Spinal cord (tissue), 10 donors: ENCODE data around the gene CBFA2T3. TPM values are rescaled to one million over a fixed set of nuclear protein-coding genes. Genes with fewer than 3 reads are reported as not detected.
A peak's percentile ranks its signal among the peaks of the same experiment; 100 is the strongest.

Experiments
- DNase-seq, 6 donors: peaks; one replicate each; pipeline versions ENCODE4 v3.0.0 to v3.0.0-alpha.2; 2013 to 2015; ENCODE audit warnings: low spot score in 6 of 6, low read depth in 4 of 6
- H3K27ac ChIP-seq: one replicate; pipeline ENCODE4 v1.5.1; 2013; ENCODE audit warnings: low read depth, low read length, control low read depth
- H3K27me3 ChIP-seq: one replicate; pipeline ENCODE4 v1.6.1; 2013; ENCODE audit warnings: low read length; ENCODE audit not compliant: control insufficient read depth, insufficient read depth
- H3K36me3 ChIP-seq: one replicate; pipeline ENCODE4 v1.6.1; 2013; ENCODE audit warnings: low read length; ENCODE audit not compliant: control insufficient read depth, insufficient read depth
- H3K4me1 ChIP-seq: one replicate; pipeline ENCODE4 v1.6.1; 2013; ENCODE audit warnings: low read length; ENCODE audit not compliant: control insufficient read depth, insufficient read depth
- H3K4me3 ChIP-seq: one replicate; pipeline ENCODE4 v1.5.1; 2013; ENCODE audit warnings: low read depth, low read length, control low read depth
- H3K9me3 ChIP-seq: one replicate; pipeline ENCODE4 v1.6.1; 2013; ENCODE audit warnings: low read length; ENCODE audit not compliant: control insufficient read depth, insufficient read depth
- WGBS: methylation state at CpG from one replicate; pipeline ENCODE4 v1.1.5; 2013; ENCODE audit warnings: missing lambda C conversion rate; ENCODE audit not compliant: insufficient coverage; 5-methylcytosine and 5-hydroxymethylcytosine counted together
- polyA plus RNA-seq, 2 donors: library from polyadenylated mRNA; unstranded; fragments of 120-200 nt; gene quantifications; one replicate each; pipeline ENCODE4 v1.2.1, GENCODE V29; 2013; ENCODE audit not compliant: insufficient read length in 2 of 2
- total RNA-seq, 2 donors: library from RNA; depleted of rRNA in 1 of 2; stranded (reverse); fragments of 120-200 nt in 1 of 2; fragments of >200 nt in 1 of 2; gene quantifications; one replicate each; pipeline versions ENCODE4 v1.2.3 to v1.2.4, GENCODE V29; 2013 to 2014
- donor health status: healthy.

The CBFA2T3 gene
- total and polyA plus RNA-seq, 4 donors, result 1.2 to 19.5 (median 11.0) TPM

GRCh38 chr16:88833086-88833485, 143.9 kb downstream of the CBFA2T3 start:
- Histone ChIP-seq H3K4me1 (peaks cover 14% of the 10 kb centered on the region), H3K27me3 (no peaks in the 10 kb centered on the region), H3K27ac (no peak overlapping the region), H3K4me3 (no peak overlapping the region), H3K36me3 (peaks cover 86% of the 10 kb centered on the region), H3K9me3 (no peaks in the 10 kb centered on the region)
- WGBS, result 91% methylated on average over 12 of the region's 13 CpGs
- DNase-seq, result no peak

GRCh38 chr16:88831838-88832237, 145.2 kb downstream of the CBFA2T3 start:
- no peak overlapping the region for H3K27ac ChIP-seq
- H3K36me3 ChIP-seq, result peaks cover 85% of the 10 kb centered on the region
- no peaks in the 10 kb centered on the region for H3K9me3 ChIP-seq
- peaks cover 14% of the 10 kb centered on the region for H3K4me1 ChIP-seq
- no peak for DNase-seq
- H3K4me3 ChIP-seq, result no peak overlapping the region
- no peaks in the 10 kb centered on the region for H3K27me3 ChIP-seq
- 76% methylated on average over 12 of the region's 13 CpGs for WGBS

- no peaks in the 10 kb centered on the region for H3K9me3 ChIP-seq
- no peak for DNase-seq
- H3K36me3 ChIP-seq, result peaks cover 88% of the 10 kb centered on the region
- H3K4me3 ChIP-seq, result no peak overlapping the region
- no peak overlapping the region for H3K27ac ChIP-seq
- H3K4me1 ChIP-seq, result peaks cover 14% of the 10 kb centered on the region
- no peaks in the 10 kb centered on the region for H3K27me3 ChIP-seq
- WGBS, result 93% methylated on average over 14 of the region's 14 CpGs
These were observed 146.2 kb downstream of the CBFA2T3 start for GRCh38 chr16:88830783-88831182.

GRCh38 chr16:88830258-88830657, 146.7 kb downstream of the CBFA2T3 start:
- peak in 1 of 6 donors; percentile 25 for DNase-seq
- Histone ChIP-seq H3K27ac (no peak overlapping the region), H3K9me3 (no peaks in the 10 kb centered on the region), H3K36me3 (peaks cover 88% of the 10 kb centered on the region), H3K27me3 (no peaks in the 10 kb centered on the region), H3K4me3 (no peak overlapping the region), H3K4me1 (peaks cover 14% of the 10 kb centered on the region)
- WGBS, result 73% methylated on average over 11 of the region's 11 CpGs

- Histone ChIP-seq H3K9me3 (no peaks in the 10 kb centered on the region), H3K27ac (no peak overlapping the region), H3K4me1 (peaks cover 14% of the 10 kb centered on the region), H3K27me3 (no peaks in the 10 kb centered on the region), H3K36me3 (peaks cover 88% of the 10 kb centered on the region), H3K4me3 (no peak overlapping the region)
- 70% methylated on average over 24 of the region's 24 CpGs for WGBS
- DNase-seq, result no peak
These were observed 148.3 kb downstream of the CBFA2T3 start for GRCh38 chr16:88828711-88829110.

GRCh38 chr16:88827727-88828126, 149.3 kb downstream of the CBFA2T3 start:
- H3K27me3 ChIP-seq, result no peaks in the 10 kb centered on the region
- DNase-seq, result no peak
- peaks cover 88% of the 10 kb centered on the region for H3K36me3 ChIP-seq
- no peaks in the 10 kb centered on the region for H3K9me3 ChIP-seq
- H3K4me3 ChIP-seq, result no peak overlapping the region
- peaks cover 14% of the 10 kb centered on the region for H3K4me1 ChIP-seq
- H3K27ac ChIP-seq, result no peak overlapping the region
- 80% methylated on average over 21 of the region's 21 CpGs for WGBS

- no peak for DNase-seq
- H3K36me3 ChIP-seq, result peaks cover 94% of the 10 kb centered on the region
- WGBS, result 89% methylated on average over 25 of the region's 26 CpGs
These were observed 150.8 kb downstream of the CBFA2T3 start for GRCh38 chr16:88826070-88826840.

GRCh38 chr16:88825146-88825545, 151.9 kb downstream of the CBFA2T3 start:
- Histone ChIP-seq H3K27me3 (no peaks in the 10 kb centered on the region), H3K4me3 (no peak overlapping the region), H3K36me3 (peaks cover 95% of the 10 kb centered on the region), H3K4me1 (peaks cover 14% of the 10 kb centered on the region), H3K9me3 (no peaks in the 10 kb centered on the region), H3K27ac (no peak overlapping the region)
- 89% methylated on average over 11 of the region's 12 CpGs for WGBS
- DNase-seq, result no peak

More at GRCh38 chr16:88826070-88826840, 150.8 kb downstream of the CBFA2T3 start:
- Histone ChIP-seq H3K4me3 (no peak overlapping the region), H3K27me3 (no peaks in the 10 kb centered on the region), H3K9me3 (no peaks in the 10 kb centered on the region), H3K4me1 (peaks cover 14% of the 10 kb centered on the region), H3K27ac (no peak overlapping the region)
